Stimulated activated CD8-positive, alpha-beta memory T cell treated with anti-CD3 and anti-CD28 coated beads, Interleukin-15, amount 100 ng/mL, for 48 hours (primary cell): ENCODE results near the gene KDR.

Experiments
- DNase-seq, 2 donors: peaks; one replicate each; pipeline ENCODE4 v3.0.0-alpha.2; 2020; ENCODE audit warnings: low read depth in 2 of 2

The KDR gene

DNA sequence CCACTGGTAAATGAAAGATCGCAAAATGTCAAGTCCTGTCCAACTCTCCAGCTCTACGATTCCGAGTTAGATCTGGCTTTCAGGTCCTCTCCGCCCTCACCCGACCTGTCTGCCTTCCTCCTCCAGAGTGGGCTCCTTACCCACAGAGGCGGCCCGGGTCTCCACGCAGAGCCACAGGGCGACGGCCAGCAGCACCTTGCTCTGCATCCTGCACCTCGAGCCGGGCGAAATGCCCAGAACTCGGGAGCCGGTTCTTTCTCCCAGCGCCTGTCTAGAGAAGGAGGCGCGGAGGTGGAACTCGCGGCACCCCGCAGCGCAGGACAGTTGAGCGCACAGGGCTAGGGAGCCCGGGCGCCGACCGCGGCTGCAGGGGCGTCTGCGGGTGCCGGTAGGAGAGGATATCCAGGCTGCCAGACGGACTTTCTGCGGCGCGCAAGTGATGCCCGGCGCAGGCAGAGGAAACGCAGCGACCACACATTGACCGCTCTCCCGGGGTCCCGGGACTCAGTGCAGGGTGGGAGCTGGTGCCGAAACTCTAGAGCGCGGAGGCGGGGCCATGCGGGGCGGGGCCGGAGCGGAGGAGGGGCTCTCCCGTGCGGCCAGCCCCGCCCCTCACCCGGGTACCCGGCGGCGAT lies at the start of gene KDR:
Gene KDR, minus strand, starts transcription at position 509 of the 635 bp plus-strand sequence. Its CDS starts 302 bp downstream, at position 207.
- no peak for DNase-seq

- no peak for DNase-seq
These were observed 48.2 kb upstream of the KDR start for GRCh38 chr4:55173580-55173979.

- DNase-seq = no peak
These were observed 47.4 kb upstream of the KDR start for GRCh38 chr4:55172694-55173287.

DNA sequence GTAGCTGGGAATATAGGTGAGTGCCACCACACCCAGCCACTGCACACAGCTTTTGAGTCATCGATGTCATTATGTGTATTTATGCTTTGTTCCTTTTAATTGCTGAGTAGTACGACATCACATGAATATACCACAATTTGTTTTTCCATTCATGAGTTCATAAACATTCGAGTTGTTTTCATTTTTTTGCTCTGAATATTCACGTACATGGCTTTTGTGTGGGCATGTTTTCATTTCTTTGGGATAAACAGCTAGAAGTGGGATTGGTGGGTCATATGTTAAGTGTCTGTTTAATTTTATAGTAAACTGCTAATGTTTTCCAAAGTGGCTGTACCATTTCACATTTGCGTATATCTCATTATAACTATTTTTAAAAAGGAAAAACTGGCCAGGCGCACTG lies 45.1 kb upstream of the KDR start:
- no peak for DNase-seq

GRCh38 chr4:55169352-55169961 lies 44.1 kb upstream of the KDR start:
- DNase-seq = no peak

DNA sequence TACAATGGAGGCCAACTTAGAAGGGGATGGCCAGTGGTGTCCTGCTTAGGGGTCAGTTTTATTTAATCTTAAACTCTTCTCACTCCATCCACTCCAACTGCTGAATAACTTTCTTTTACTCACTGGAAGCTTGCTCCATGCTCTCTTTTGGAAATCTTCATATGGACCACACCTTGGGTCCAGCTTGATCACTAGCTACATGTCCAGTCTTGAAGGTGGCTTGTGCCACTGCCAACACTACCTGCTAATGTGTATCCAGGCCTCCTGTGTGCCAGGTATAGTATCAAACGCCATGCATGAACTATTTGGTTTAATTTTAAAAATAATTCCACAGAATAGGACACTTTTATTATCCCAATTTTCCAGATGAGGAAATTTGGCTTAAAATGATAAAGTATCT lies 37.0 kb upstream of the KDR start:
- no peak for DNase-seq

GRCh38 chr4:55161739-55162138 lies 36.3 kb upstream of the KDR start:
- DNase-seq = no peak

DNA sequence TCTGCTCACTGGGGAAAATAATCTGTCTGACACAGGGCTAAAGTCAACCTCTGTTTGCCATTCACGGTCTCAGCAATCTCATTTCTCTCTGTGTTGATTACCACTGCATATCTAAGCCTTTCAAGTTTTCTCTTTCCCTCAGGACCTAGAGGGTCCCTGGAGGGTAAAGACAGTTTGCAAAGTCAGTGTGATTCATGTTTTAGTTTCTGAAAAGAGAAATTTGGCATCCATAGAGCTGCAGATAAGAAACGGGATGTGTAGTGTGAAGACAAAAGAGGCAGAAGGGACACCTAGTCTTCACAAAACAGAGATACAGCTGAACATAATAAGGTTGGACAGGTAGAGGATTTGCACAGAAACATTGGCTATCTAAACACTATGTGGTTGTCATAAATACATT lies 34.5 kb upstream of the KDR start:
- no peak for DNase-seq

GRCh38 chr4:55158957-55159356 lies 33.6 kb upstream of the KDR start:
- no peak for DNase-seq

DNA sequence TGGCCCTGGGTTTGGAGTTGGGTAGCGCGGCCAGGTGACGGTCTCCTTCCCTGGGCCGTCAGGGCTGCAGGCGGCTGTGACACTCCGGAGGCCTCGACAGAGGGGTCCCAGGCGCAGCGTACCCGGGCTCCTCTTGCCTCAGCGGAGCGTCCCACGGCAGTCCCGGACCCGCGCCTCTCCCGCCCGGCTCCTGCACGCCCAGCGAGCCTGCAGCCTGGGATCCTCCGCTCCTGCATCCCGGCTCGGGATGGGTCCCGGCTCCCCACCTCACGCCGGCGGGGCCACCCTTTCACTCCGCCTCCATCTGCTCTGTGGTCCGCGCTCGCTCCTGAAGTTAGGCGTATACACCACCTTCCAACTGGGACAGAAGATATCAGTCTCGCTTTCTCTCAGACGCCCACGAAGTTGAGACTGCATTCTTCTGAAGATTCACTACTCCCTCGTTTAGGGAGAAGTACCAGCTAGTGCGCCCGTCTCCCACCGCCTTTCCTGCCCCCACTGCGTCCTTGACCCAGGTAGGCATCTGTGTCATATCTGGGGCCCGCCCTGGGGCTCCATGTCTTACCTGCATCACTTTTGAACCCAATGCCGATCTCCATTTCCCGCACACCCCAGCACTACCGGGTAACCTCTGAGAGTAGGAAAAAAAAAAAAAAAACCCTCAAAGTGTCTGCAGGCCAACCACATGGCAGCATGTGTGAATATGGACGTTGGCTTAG lies 32.3 kb upstream of the KDR start:
- DNase-seq = no peak

GRCh38 chr4:55154933-55155332 lies 29.5 kb upstream of the KDR start:
- DNase-seq = no peak

- DNase-seq = no peak
These were observed 29.0 kb upstream of the KDR start for GRCh38 chr4:55154290-55154880.

- no peak for DNase-seq
These were observed 18.5 kb upstream of the KDR start for GRCh38 chr4:55143858-55144257.

DNA sequence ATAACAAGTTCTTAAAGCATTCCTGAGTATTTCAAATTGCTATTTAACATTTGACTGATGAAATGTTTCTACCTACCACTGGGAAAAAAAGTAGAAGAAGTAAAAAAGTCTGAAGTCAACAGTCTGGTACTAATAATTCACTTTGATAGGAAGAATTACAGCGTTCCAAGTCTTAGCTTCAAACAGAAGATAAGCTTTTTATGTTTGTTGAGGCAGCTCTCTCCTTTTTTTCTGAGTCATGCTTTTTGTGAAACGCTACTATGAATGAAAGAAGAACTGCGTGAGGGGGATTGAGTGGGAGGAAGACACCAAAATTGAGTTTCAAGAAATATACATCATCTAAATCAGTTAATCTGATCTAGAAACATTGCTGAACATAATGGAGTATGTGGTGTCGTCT lies 13.0 kb upstream of the KDR start:
- no peak for DNase-seq

- DNase-seq = no peak
These were observed 11.2 kb upstream of the KDR start for GRCh38 chr4:55136634-55137033.

- DNase-seq = no peak
These were observed 8.6 kb upstream of the KDR start for GRCh38 chr4:55133951-55134350.

DNA sequence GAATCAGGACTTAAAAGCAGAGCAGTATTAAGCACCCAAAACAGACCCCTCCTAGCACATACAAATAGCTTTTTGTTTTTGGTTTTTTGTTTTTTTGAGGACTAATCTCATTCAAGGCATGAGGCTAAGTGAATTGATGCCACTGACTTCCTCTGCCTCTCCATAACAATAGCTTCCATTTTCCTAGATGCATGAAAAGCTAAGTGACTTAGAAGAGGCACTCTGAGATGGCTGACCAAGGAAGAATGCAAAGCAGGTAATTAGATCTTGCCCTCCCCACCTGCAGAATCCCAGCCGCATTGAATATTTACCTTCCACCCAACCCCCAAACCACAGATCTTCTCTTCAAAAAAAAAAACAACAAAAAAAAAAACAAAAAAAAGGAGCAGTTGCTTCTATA lies 7.4 kb upstream of the KDR start:
- no peak for DNase-seq

- DNase-seq = no peak
These were observed 2.1 kb upstream of the KDR start for GRCh38 chr4:55127521-55127920.

- no peak for DNase-seq
These were observed 1.7 kb upstream of the KDR start for GRCh38 chr4:55127053-55127452.

DNA sequence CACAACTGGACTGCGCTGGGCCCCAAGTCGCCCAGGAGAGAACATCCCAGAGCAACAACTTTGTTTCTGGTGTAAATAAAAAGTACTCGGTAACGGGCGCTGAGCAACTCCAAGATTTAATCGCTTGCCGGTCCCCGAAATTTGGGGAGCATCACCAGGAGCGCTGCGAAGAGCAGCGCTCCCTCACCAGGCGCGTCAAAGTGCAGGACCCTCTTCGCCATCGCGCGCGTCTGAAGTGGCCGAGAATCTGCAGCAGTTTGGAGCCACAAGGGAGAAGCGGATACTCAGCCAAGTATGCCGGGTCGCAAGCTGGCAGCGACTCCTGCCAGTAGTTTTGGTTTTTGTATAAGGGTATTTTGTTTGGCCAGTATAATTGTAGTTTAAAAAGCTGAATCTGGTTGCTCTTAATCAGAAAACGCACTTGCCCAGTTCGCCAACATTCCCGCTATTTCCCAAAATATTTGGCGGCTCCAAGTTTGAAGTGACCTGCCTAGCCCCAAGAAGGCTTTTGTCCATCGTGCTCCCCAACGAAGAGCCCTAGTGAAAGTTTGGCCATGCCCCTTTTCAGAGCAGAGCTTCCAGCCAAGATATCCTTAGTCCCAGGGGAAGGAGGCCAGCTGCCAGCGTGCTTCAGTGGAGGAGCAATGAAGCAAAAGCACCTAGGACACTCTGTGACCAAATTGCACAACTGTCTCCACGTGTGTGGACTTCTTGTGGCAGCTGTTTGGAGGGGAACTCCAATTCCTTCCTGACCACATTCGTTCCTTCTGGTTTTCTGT lies 557 bp upstream of the KDR start:
- DNase-seq = no peak

DNA sequence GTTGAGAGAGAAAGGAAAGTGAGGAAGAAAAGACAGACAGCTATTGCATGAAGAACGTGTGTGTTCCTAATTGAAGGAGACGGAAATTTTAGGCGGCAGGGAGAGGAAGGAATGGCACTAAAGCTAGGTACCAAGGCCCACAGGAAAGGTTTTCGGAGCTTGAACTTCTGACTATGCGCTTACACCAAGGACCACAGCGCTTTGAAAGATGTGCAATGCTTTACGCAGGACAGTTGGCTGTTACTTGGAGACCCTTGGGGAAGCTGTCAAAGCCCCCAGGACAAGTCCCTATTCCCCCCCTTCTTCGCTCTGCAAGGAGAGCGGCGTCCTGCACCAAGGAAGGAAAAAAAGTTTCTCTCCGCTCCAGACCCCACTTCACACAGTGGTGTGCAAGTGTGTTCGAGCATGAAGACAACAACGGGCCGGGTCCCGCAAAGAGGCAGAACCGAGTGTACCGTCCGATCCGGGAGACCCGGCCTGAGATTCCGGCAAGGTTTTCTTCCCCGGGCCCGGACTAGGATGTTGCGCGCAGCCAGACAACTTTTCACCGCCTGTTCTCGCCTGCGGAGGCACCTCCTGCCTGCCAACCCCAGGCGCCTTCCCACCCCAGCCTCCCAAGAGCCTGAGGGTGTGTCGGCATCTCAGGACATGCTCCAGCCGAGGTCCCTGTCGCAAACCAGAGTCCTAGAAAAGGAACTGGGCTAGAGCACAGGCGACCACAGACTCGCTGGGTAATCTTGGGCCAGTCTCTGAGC lies 896 bp downstream of the KDR start:
- no peak for DNase-seq
